KMS-11 (cell line): ENCODE results near the gene TNFRSF12A.

Experiments used
- H2AFZ ChIP-seq: fragments of 200-600 bp; sonication (generic); 2 replicates; pipeline ENCODE4 v1.6.1; 2016; ENCODE audit warnings: antibody characterized with exemption, mixed run types, low read depth
- H3K27ac ChIP-seq: fragments of 200-600 bp; sonication (generic); 2 replicates; pipeline ENCODE4 v1.6.1; 2016; ENCODE audit warnings: mild to moderate bottlenecking, mixed run types
- H3K27me3 ChIP-seq: fragments of 200-600 bp; sonication (generic); 2 replicates; pipeline ENCODE4 v1.6.1; 2017; ENCODE audit warnings: mild to moderate bottlenecking, low read depth, mixed run types, moderate library complexity; ENCODE audit not compliant: insufficient read depth
- H3K36me3 ChIP-seq: fragments of 200-600 bp; sonication (generic); 2 replicates; pipeline ENCODE4 v1.6.1; 2017; ENCODE audit warnings: mild to moderate bottlenecking, mixed run types; ENCODE audit not compliant: insufficient read depth
- H3K4me1 ChIP-seq: fragments of 200-600 bp; sonication (generic); 2 replicates; pipeline ENCODE4 v1.6.1; 2016; ENCODE audit warnings: mild to moderate bottlenecking, low read depth, mixed run types; ENCODE audit not compliant: poor library complexity, severe bottlenecking
- H3K4me2 ChIP-seq: fragments of 200-600 bp; sonication (generic); 2 replicates; pipeline ENCODE4 v1.7.0; 2016; ENCODE audit warnings: mild to moderate bottlenecking, mixed run types
- H3K4me3 ChIP-seq: fragments of 200-600 bp; sonication (generic); IDR thresholded peaks from 2 replicates; pipeline ENCODE4 v1.6.1; 2017; ENCODE audit warnings: low read depth, low read length, mixed read lengths; ENCODE audit not compliant: insufficient read depth
- H3K79me2 ChIP-seq: fragments of 200-600 bp; sonication (generic); 2 replicates; pipeline ENCODE4 v1.6.1; 2016; ENCODE audit warnings: low read depth, mixed run types; ENCODE audit not compliant: insufficient read depth
- H3K9ac ChIP-seq: fragments of 200-600 bp; sonication (generic); 2 replicates; pipeline ENCODE4 v1.6.1; 2016; ENCODE audit warnings: mild to moderate bottlenecking, mixed run types
- H4K20me1 ChIP-seq: fragments of 200-600 bp; sonication (generic); 2 replicates; pipeline ENCODE4 v1.6.1; 2016; ENCODE audit warnings: mild to moderate bottlenecking, mixed run types; ENCODE audit not compliant: insufficient read depth
- CTCF ChIP-seq: fragments of 200-600 bp; sonication (generic); conservative IDR thresholded peaks from 2 replicates; pipeline ENCODE4 v1.6.1; 2017; ENCODE audit warnings: low read depth, mild to moderate bottlenecking, antibody characterized with exemption, low read length, moderate library complexity, mixed read lengths

TNFRSF12A gene

GRCh38 chr16:3062553-3062952, 42.4 kb downstream of the TNFRSF12A start:
- Histone ChIP-seq H3K4me1 (peaks cover 14% of the 10 kb centered on the region), H2AFZ (no peak overlapping the region), H3K27ac (no peak overlapping the region), H3K4me3 (no peak overlapping the region), H3K9ac (no peak overlapping the region), H3K27me3 (peaks cover 6% of the 10 kb centered on the region; the same call in 1 of the 2 replicates), H3K36me3 (no peaks in the 10 kb centered on the region), H3K4me2 (no peak overlapping the region), H3K79me2 (no peaks in the 10 kb centered on the region), H4K20me1 (no peaks in the 10 kb centered on the region)
- TF ChIP-seq CTCF: no peak

- no peak overlapping the region for H3K27ac ChIP-seq
- H3K27me3 ChIP-seq: peaks cover 6% of the 10 kb centered on the region; the same call in 1 of the 2 replicates
- no peak for TF ChIP-seq CTCF
- H3K79me2 ChIP-seq: no peaks in the 10 kb centered on the region
- H3K4me3 ChIP-seq: no peak overlapping the region
- H3K4me1 ChIP-seq: peaks cover 14% of the 10 kb centered on the region
- H2AFZ ChIP-seq: no peak overlapping the region
- no peak overlapping the region for H3K9ac ChIP-seq
- H3K36me3 ChIP-seq: no peaks in the 10 kb centered on the region
- no peaks in the 10 kb centered on the region for H4K20me1 ChIP-seq
- H3K4me2 ChIP-seq: no peak overlapping the region
Observed at GRCh38 chr16:3063625-3064386, 43.6 kb downstream of the TNFRSF12A start.

GRCh38 chr16:3065069-3065741, 45.0 kb downstream of the TNFRSF12A start, which contains the start of gene IL32:
TSS of gene IL32 (plus strand) at chr16:3065640. CDS start at chr16:3065812, 172 bp downstream.
- Histone ChIP-seq H3K4me2 (0 out of 2 replicates have a peak within 1 kb of the TSS, but pooled peaks have one; percentile 15), H3K79me2 (no peaks in the 10 kb centered on the region), H3K36me3 (no peaks in the 10 kb centered on the region), H3K4me1 (peaks cover 8% of the 10 kb centered on the region), H4K20me1 (no peaks in the 10 kb centered on the region), H3K9ac (no peak within 1 kb of the TSS), H3K27ac (no peak within 1 kb of the TSS), H3K27me3 (peaks cover 6% of the 10 kb centered on the region; the same call in 1 of the 2 replicates), H3K4me3 (no peak within 1 kb of the TSS), H2AFZ (peak within 1 kb of the TSS; percentile 33; the same call in 1 of the 2 replicates)
- TF ChIP-seq CTCF: no peak

GRCh38 chr16:3065742-3066439, 45.7 kb downstream of the TNFRSF12A start:
- Histone ChIP-seq H4K20me1 (no peaks in the 10 kb centered on the region), H3K27ac (no peak overlapping the region), H3K4me1 (peaks cover 8% of the 10 kb centered on the region), H3K9ac (no peak overlapping the region), H3K27me3 (peaks cover 6% of the 10 kb centered on the region; the same call in 1 of the 2 replicates), H3K36me3 (no peaks in the 10 kb centered on the region), H3K4me3 (no peak overlapping the region), H3K79me2 (no peaks in the 10 kb centered on the region), H3K4me2 (0 out of 2 replicates have a peak overlapping the region, but pooled peaks have one; percentile 15), H2AFZ (no peak overlapping the region)
- no peak for TF ChIP-seq CTCF
